Measurements from ENCODE around the gene RTTN. TPM values are rescaled to one million over a fixed set of nuclear protein-coding genes. Genes with fewer than 3 reads are reported as not detected.

RTTN gene
- total and polyA plus RNA-seq, 9 of the 15 experiments (the other 6 are each of a cell fraction or from before 2014, with no cell fraction given): 3.1 to 18.3 (median 10.6) TPM

DNA sequence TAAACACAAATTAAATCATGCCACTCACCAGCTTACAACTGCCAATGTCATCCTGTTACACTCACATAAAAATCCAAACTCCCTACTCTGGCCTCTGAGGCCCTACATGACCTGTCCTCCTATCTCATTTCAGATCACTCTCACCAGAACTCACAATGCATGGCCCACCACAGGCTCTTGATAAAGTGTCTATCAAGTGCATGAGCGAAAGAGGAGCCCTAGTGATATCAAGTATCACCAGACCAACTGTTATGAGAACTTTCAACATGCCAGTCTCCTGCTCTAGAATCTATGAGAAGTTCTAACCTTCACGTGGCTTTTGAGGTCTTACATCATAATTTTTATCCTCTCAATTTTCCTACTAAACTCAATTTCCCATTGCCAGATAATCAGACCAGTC lies 181.4 kb downstream of the RTTN start (continued):
- TF ChIP-seq, protein P1, sequence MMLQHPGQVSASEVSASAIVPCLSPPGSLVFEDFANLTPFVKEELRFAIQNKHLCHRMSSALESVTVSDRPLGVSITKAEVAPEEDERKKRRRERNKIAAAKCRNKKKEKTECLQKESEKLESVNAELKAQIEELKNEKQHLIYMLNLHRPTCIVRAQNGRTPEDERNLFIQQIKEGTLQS (IDR thresholded peaks at IDR 0.05): peak; percentile 34
- TF ChIP-seq, protein P1 (CRISPR knock-in tag; conservative IDR thresholded peaks at IDR 0.05): no peak
- TF ChIP-seq GATAD2A (IDR thresholded peaks at IDR 0.05) (no peak), POLR2AphosphoS5 (IDR thresholded peaks at IDR 0.05; ENCODE audit: control insufficient read depth, insufficient read depth, low read depth, low read length) (0 out of 2 replicates have a peak, but pooled peaks have one; percentile 24), HEY1 (CRISPR knock-in tag; IDR thresholded peaks at IDR 0.05; ENCODE audit: borderline replicate concordance) (no peak), NCOA2 (IDR thresholded peaks at IDR 0.05; ENCODE audit: partially characterized antibody in 2 of 2) (no peak), TEAD4 (IDR thresholded peaks at IDR 0.05; ENCODE audit: low read length) (peak; percentile 56; the same call in 1 of the 2 replicates), TEAD4 (CRISPR knock-in tag; IDR thresholded peaks at IDR 0.05; ENCODE audit: borderline replicate concordance) (no peak), TAL1 (IDR thresholded peaks at IDR 0.05) (peak; percentile 70), NFIC (IDR thresholded peaks at IDR 0.05) (no peak), MGA (IDR thresholded peaks at IDR 0.05) (0 out of 2 replicates have a peak, but pooled peaks have one; percentile 21), POLR2H (tag; IDR thresholded peaks at IDR 0.05; ENCODE audit: low read depth) (no peak), ZNF717 (CRISPR knock-in tag; IDR thresholded peaks at IDR 0.05) (no peak), NCOA1 (IDR thresholded peaks at IDR 0.05; ENCODE audit: low read depth) (no peak), ZSCAN29 (IDR thresholded peaks at IDR 0.05) (no peak), CBFA2T3 (IDR thresholded peaks at IDR 0.05) (peak; percentile 73), ARID1B (IDR thresholded peaks at IDR 0.05) (peak; percentile 69)
- TF ChIP-seq, protein P2, sequence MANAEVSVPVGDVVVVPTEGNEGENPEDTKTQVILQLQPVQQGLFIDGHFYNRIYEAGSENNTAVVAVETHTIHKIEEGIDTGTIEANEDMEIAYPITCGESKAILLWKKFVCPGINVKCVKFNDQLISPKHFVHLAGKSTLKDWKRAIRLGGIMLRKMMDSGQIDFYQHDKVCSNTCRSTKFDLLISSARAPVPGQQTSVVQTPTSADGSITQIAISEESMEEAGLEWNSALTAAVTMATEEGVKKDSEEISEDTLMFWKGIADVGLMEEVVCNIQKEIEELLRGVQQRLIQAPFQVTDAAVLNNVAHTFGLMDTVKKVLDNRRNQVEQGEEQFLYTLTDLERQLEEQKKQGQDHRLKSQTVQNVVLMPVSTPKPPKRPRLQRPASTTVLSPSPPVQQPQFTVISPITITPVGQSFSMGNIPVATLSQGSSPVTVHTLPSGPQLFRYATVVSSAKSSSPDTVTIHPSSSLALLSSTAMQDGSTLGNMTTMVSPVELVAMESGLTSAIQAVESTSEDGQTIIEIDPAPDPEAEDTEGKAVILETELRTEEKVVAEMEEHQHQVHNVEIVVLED (CRISPR knock-in tag; IDR thresholded peaks at IDR 0.05): no peak
